A549 (cell line): ENCODE measurements around the gene SYT12. TPM values are rescaled to one million over a fixed set of nuclear protein-coding genes. Genes with fewer than 3 reads are reported as not detected.

Experiments
- ATAC-seq, 2 experiments: fragments of 200-7000 bp in 1 of 2; fragments of >200 bp in 1 of 2; cut with Nextera tagmentation in 1 of 2; cut with Tn5 transposase in 1 of 2; 3 replicates each; pipeline versions ENCODE4 v1.8.0 to v1.9.1; 2018 to 2020; ENCODE audit warnings: mild to moderate bottlenecking in 1 of 2, moderate library complexity in 1 of 2
- CTCF ChIA-PET: fragments of 300-600 bp; sonication (Branson Sonifier 250); formaldehyde crosslinking; extraction: SDS; loops from one replicate; lab custom pipeline; 2021; ENCODE audit warnings: antibody characterized with exemption, inconsistent platforms; lab: Yijun Ruan, JAX
- POLR2A ChIA-PET: fragments of 350-600 bp; formaldehyde crosslinking; extraction: SDS; loops from one replicate; lab custom pipeline; 2021; ENCODE audit warnings: antibody characterized with exemption, inconsistent platforms; lab: Yijun Ruan, JAX
- DNase-seq, 2 experiments: peaks; one replicate each; pipeline versions ENCODE4 v3.0.0 to v3.0.0-alpha.2; 2011 to 2016; ENCODE audit warnings: low read depth in 1 of 2, low spot score in 1 of 2
- FAIRE-seq: peaks from 2 replicates; lab custom pipeline; 2011; peaks lifted over from hg19 to GRCh38; lab: Jason Lieb, UNC
- H3K27ac ChIP-seq, 2 experiments: fragments of >200 bp; sonication (Bioruptor Twin); formaldehyde crosslinking; 3 replicates each; pipeline ENCODE4 v1.5.1; 2016 to 2017
- H3K4me1 ChIP-seq: fragments of >200 bp; sonication (Bioruptor Twin); formaldehyde crosslinking; 3 replicates; pipeline ENCODE4 v1.6.1; 2016
- H3K4me2 ChIP-seq: fragments of >200 bp; sonication (Bioruptor Twin); formaldehyde crosslinking; 3 replicates; pipeline ENCODE4 v1.6.1; 2016
- H3K4me3 ChIP-seq: fragments of >200 bp; sonication (Bioruptor Twin); formaldehyde crosslinking; 3 replicates; pipeline ENCODE4 v1.5.1; 2016
- H3K9me3 ChIP-seq: fragments of >200 bp; sonication (Bioruptor Twin); formaldehyde crosslinking; 3 replicates; pipeline ENCODE4 v1.6.1; 2016
- CBX2 ChIP-seq: fragments of 200-600 bp; sonication (generic); IDR thresholded peaks from 2 replicates; pipeline ENCODE4 v1.6.1; 2016; ENCODE audit warnings: low read depth, mild to moderate bottlenecking, borderline replicate concordance
- CEBPB ChIP-seq, 2 experiments: fragments of >200 bp in 1 of 2; sonication (Bioruptor Twin) in 1 of 2; formaldehyde crosslinking in 1 of 2; IDR thresholded peaks; 2 replicates each; pipeline ENCODE4 v1.6.1; 2012 to 2016
- EHMT2 ChIP-seq: fragments of 200-600 bp; sonication (generic); IDR thresholded peaks from 2 replicates; pipeline ENCODE4 v1.6.1; 2016; ENCODE audit warnings: antibody characterized with exemption, low read depth, mild to moderate bottlenecking, moderate library complexity
- FOXS1 ChIP-seq: fragments of 250-450 bp; sonication (Bioruptor Pico); IDR thresholded peaks from 2 replicates; pipeline ENCODE4 v1.5.0; 2020; ENCODE audit warnings: mild to moderate bottlenecking, moderate library complexity
- HEYL ChIP-seq: fragments of 250-450 bp; sonication (Bioruptor Pico); IDR thresholded peaks from 2 replicates; pipeline ENCODE4 v1.8.0; 2021; ENCODE audit warnings: mild to moderate bottlenecking, moderate library complexity
- HOXB5 ChIP-seq: fragments of 250-450 bp; sonication (Bioruptor Pico); IDR thresholded peaks from 2 replicates; pipeline ENCODE4 v1.5.0; 2020; ENCODE audit warnings: mild to moderate bottlenecking, moderate library complexity
- JUN ChIP-seq, 2 experiments: fragments of >200 bp; sonication (Bioruptor Twin); formaldehyde crosslinking; IDR thresholded peaks; 2 replicates in 1 of 2; 3 replicates in 1 of 2; pipeline ENCODE4 v1.6.1; 2016 to 2017
- KDM1A ChIP-seq: fragments of 200-600 bp; sonication (generic); IDR thresholded peaks from 2 replicates; pipeline ENCODE4 v1.6.1; 2016; ENCODE audit warnings: low read depth, mild to moderate bottlenecking
- MAFK ChIP-seq: fragments of 450-650 bp; IDR thresholded peaks from 2 replicates; pipeline ENCODE4 v1.6.1; 2014; ENCODE audit not compliant: partially characterized antibody
- MAZ ChIP-seq: fragments of 150-350 bp; IDR thresholded peaks from 2 replicates; pipeline ENCODE4 v1.6.1; 2014; ENCODE audit warnings: antibody characterized with exemption, low read depth, low read length, borderline replicate concordance
- NFE2L2 ChIP-seq: fragments of 150-350 bp; conservative IDR thresholded peaks from 2 replicates; pipeline ENCODE4 v1.6.1; 2014; ENCODE audit warnings: low read length
- PHF8 ChIP-seq: fragments of 200-600 bp; sonication (generic); IDR thresholded peaks from 2 replicates; pipeline ENCODE4 v1.6.1; 2016; ENCODE audit warnings: low read depth, mild to moderate bottlenecking, antibody characterized with exemption, moderate library complexity, borderline replicate concordance
- POLR2AphosphoS2 ChIP-seq: conservative IDR thresholded peaks from 2 replicates; pipeline ENCODE4 v1.6.1; 2012; ENCODE audit warnings: low read length, improper control_type of control experiment, inconsistent platforms
- RFX5 ChIP-seq: fragments of 450-650 bp; IDR thresholded peaks from 2 replicates; pipeline ENCODE4 v1.7.1; 2014; ENCODE audit warnings: antibody characterized with exemption, mild to moderate bottlenecking, moderate library complexity
- SMC3 ChIP-seq: fragments of >200 bp; sonication (Bioruptor Twin); formaldehyde crosslinking; IDR thresholded peaks from 3 replicates; pipeline ENCODE4 v1.6.1; 2018; ENCODE audit warnings: inconsistent platforms
- ZC3H11A ChIP-seq: fragments of 450-650 bp; IDR thresholded peaks from 2 replicates; pipeline ENCODE4 v1.6.1; 2014; ENCODE audit warnings: antibody characterized with exemption, mild to moderate bottlenecking
- ZFP36 ChIP-seq: fragments of 450-650 bp; IDR thresholded peaks from 2 replicates; pipeline ENCODE4 v1.6.1; 2014; ENCODE audit warnings: borderline replicate concordance; ENCODE audit not compliant: partially characterized antibody
- WGBS: methylation state at CpG from one replicate; pipeline ENCODE4 v1.1.6; 2017; ENCODE audit errors: missing lambda C conversion rate; 5-methylcytosine and 5-hydroxymethylcytosine counted together
- polyA plus RNA-seq, 4 experiments: library from polyadenylated mRNA; depleted of rRNA in 3 of 4; stranded (reverse); fragments of >200 nt; fragmentation: RNase III in 1 of 4; extraction: RNeasy Plus Mini Kit Qiagen cat#74134 plus additional on column Dnase treatment in 1 of 4; gene quantifications; 2 replicates in 3 of 4; 3 replicates in 1 of 4; pipeline ENCODE4 v1.2.3, GENCODE V29; 2011 to 2017
- TF ChIP-seq, protein P1 (sequence below): fragments of >200 bp; sonication (Bioruptor Twin); formaldehyde crosslinking; IDR thresholded peaks from 3 replicates; pipeline ENCODE4 v1.6.1; 2016
- TF ChIP-seq, protein P2 (sequence below): IDR thresholded peaks from 2 replicates; pipeline ENCODE4 v1.6.1; 2012
- TF ChIP-seq, protein P3 (sequence below): fragments of 150-350 bp; IDR thresholded peaks from 2 replicates; pipeline ENCODE4 v1.6.1; 2014; ENCODE audit warnings: low read depth, mild to moderate bottlenecking, low read length
- TF ChIP-seq, protein P4 (sequence below): fragments of 250-450 bp; sonication (Bioruptor Pico); IDR thresholded peaks from 2 replicates; pipeline ENCODE4 v1.5.0; 2021; ENCODE audit warnings: mild to moderate bottlenecking, moderate library complexity, borderline replicate concordance

The SYT12 gene
- polyA plus RNA-seq, 2 of the 4 experiments (the other 2 are of a cell fraction): 1.4 to 9.6 TPM

DNA sequence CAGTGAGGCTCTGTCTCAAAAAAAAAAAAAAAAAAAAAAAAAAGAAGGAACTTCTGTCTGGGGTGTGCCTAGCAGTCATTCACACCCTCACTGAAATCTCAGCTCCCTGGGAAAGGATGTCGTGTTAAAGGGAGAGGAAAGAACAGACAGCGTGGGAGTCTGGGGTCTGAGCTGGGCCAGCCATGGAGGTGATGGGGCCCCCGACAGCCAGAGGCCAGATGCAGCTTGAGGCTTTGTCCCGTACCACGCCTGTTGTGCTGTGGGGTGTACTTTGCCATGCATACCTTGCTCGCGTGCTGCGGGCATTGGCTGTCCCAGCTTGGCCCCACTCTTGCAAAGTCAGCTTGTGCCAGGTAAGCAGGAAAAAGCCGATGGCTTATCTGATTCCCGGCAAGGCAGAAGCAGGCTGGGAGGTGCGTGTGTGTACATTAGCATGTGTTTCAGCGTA lies 4.6 kb downstream of the SYT12 start:
- ChIA-PET POLR2A (interaction anchor here (0.6 kb wide), 1 partner anchor 28 kb away, joined by 3 read pairs; no protein-coding TSS in a partner anchor), CTCF (interaction anchor here (0.7 to 10.6 kb wide), 7 partner anchors 10 to 333 kb away, joined by 3 to 67 read pairs (median 4); partner anchors contain the start of gene C11orf86)
- TF ChIP-seq FOXS1 (CRISPR knock-in tag) (no peak), CBX2 (no peak)
- TF ChIP-seq, protein P1, sequence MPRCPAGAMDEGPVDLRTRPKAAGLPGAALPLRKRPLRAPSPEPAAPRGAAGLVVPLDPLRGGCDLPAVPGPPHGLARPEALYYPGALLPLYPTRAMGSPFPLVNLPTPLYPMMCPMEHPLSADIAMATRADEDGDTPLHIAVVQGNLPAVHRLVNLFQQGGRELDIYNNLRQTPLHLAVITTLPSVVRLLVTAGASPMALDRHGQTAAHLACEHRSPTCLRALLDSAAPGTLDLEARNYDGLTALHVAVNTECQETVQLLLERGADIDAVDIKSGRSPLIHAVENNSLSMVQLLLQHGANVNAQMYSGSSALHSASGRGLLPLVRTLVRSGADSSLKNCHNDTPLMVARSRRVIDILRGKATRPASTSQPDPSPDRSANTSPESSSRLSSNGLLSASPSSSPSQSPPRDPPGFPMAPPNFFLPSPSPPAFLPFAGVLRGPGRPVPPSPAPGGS: no peak
- Histone ChIP-seq H3K9me3 (no peaks in the 10 kb centered on the region), H3K4me1 (peaks cover 30% of the 10 kb centered on the region), H3K4me2 (no peak overlapping the region), H3K27ac (no peak overlapping the region), H3K4me3 (no peak overlapping the region)
- FAIRE-seq (no peak), ATAC-seq (no peak), DNase-seq (no peak)
- WGBS: 91% methylated on average over 12 of the region's 12 CpGs

DNA sequence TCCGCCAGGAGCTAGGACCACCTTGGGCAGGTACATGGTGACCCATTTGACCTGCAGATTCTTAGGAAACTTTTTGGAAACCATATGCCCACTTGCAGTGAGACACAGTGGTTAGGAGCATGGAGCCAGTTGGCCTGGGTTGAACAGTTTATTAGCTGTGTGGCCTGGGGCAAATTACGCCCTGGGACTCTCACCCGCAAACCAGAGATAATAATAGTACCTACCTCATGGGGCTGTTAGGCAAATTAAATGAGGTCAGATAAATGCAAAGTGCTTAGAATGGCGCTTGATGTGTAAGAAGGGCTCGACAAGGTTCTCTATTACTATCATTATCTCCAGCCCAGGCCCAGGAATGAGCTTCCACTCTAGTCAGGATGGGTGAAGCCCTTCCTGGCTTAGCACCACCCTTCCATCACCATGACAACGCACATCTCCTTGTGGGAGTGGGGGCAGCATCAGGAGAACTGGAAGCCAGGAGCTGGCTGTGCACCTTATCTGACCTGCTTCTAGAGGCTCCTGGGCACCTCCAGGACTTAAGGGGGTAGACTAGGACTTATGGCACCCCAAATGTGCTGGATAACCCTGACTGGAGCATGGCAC lies 5.1 kb downstream of the SYT12 start:
- ChIA-PET CTCF (interaction anchor here (0.5 to 10.6 kb wide), 9 partner anchors 9 to 334 kb away, joined by 3 to 67 read pairs (median 4); partner anchors contain the start of gene C11orf86), POLR2A (no interaction called here)
- peaks cover 32% of the 10 kb centered on the region for H3K4me1 ChIP-seq
- TF ChIP-seq KDM1A (no peak), POLR2AphosphoS2 (no peak)
- TF ChIP-seq, protein P2, sequence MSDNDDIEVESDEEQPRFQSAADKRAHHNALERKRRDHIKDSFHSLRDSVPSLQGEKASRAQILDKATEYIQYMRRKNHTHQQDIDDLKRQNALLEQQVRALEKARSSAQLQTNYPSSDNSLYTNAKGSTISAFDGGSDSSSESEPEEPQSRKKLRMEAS: no peak
- TF ChIP-seq, protein P1: no peak
- TF ChIP-seq, protein P3, sequence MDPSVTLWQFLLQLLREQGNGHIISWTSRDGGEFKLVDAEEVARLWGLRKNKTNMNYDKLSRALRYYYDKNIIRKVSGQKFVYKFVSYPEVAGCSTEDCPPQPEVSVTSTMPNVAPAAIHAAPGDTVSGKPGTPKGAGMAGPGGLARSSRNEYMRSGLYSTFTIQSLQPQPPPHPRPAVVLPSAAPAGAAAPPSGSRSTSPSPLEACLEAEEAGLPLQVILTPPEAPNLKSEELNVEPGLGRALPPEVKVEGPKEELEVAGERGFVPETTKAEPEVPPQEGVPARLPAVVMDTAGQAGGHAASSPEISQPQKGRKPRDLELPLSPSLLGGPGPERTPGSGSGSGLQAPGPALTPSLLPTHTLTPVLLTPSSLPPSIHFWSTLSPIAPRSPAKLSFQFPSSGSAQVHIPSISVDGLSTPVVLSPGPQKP: no peak
- FAIRE-seq (no peak), ATAC-seq (no peak), DNase-seq (no peak)
- H3K27ac ChIP-seq: no peak overlapping the region
- H3K4me3 ChIP-seq: no peak overlapping the region
- 96% methylated on average over 6 of the region's 6 CpGs for WGBS
- no peaks in the 10 kb centered on the region for H3K9me3 ChIP-seq
- no peak overlapping the region for H3K4me2 ChIP-seq

DNA sequence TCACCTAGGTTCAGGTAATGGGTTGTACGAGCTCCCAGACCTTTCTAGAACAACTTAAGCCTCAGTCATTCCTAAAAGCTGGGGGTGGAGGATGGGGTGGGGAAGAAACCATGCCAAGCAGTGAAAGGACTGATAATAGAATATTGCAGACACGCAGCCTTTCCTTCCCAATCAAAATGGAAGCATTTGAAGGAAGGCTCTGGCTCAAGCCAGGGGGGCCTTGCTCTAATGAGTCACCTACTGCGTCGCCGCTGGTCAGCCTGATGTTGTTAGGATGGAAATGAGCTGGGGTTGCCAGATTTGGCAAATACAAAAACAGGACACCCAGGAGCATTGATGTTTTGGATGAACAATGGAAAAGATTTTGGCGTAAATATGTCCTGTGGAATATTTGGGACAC lies 6.2 kb downstream of the SYT12 start:
- H3K4me2 ChIP-seq: no peak overlapping the region
- H3K27ac ChIP-seq: no peak overlapping the region; a peak in 1 of 6 replicates
- no peak for FAIRE-seq
- CTCF ChIA-PET: interaction anchor here (1.1 to 10.6 kb wide), 4 partner anchors 8 to 144 kb away, joined by 3 to 67 read pairs (median 4); partner anchors contain the start of gene PC
- H3K4me1 ChIP-seq: peaks cover 37% of the 10 kb centered on the region
- POLR2A ChIA-PET: no interaction called here
- no peak overlapping the region for H3K4me3 ChIP-seq
- no peaks in the 10 kb centered on the region for H3K9me3 ChIP-seq
- TF ChIP-seq NFE2L2 (no peak), HEYL (CRISPR knock-in tag) (no peak), EHMT2 (no peak), ZC3H11A (no peak), MAZ (no peak)
- TF ChIP-seq, all 56 proteins: peak for 0
- DNase-seq (no peak), ATAC-seq (no peak)
- 79% methylated on average over 6 of the region's 6 CpGs for WGBS

DNA sequence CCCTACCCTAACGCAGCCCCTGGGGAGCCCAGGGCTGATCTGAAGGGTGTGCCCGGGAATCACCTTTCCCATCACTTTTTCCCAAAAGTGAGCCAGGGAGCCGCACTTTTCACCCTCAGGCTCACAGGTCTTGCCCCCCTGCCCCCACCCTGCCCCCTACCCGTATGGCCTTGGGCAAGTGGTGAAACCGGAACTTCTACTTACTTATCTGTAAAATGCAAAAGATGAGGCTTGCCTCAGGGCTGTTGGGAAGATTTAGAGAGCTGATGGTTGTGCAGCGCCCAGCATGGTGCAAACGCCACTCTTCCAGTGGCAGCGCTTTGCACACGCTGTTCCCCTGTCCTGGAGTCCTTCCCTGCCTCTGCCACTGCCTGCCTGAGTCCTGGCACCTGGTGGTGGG lies 8.0 kb downstream of the SYT12 start:
- ChIA-PET POLR2A (no interaction called here), CTCF (interaction anchor here (2.5 kb wide), 1 partner anchor 9 kb away, joined by 9 read pairs; no protein-coding TSS in a partner anchor)
- Histone ChIP-seq H3K4me3 (no peak overlapping the region), H3K9me3 (no peaks in the 10 kb centered on the region), H3K4me1 (peaks cover 33% of the 10 kb centered on the region), H3K4me2 (no peak overlapping the region), H3K27ac (peak overlapping the region in 1 of 2 experiments; percentile 18; a peak in 1 of 6 replicates)
- DNase-seq (no peak), FAIRE-seq (no peak), ATAC-seq (no peak)
- 90% methylated on average over 9 of the region's 9 CpGs for WGBS
- TF ChIP-seq CEBPB (IDR thresholded peaks at IDR 0.05) (no peak), RFX5 (no peak), PHF8 (no peak), MAFK (no peak), FOXS1 (CRISPR knock-in tag) (no peak), HOXB5 (no peak), SMC3 (no peak), KDM1A (no peak), JUN (IDR thresholded peaks at IDR 0.05) (no peak), ZFP36 (no peak)
- TF ChIP-seq, protein P4, sequence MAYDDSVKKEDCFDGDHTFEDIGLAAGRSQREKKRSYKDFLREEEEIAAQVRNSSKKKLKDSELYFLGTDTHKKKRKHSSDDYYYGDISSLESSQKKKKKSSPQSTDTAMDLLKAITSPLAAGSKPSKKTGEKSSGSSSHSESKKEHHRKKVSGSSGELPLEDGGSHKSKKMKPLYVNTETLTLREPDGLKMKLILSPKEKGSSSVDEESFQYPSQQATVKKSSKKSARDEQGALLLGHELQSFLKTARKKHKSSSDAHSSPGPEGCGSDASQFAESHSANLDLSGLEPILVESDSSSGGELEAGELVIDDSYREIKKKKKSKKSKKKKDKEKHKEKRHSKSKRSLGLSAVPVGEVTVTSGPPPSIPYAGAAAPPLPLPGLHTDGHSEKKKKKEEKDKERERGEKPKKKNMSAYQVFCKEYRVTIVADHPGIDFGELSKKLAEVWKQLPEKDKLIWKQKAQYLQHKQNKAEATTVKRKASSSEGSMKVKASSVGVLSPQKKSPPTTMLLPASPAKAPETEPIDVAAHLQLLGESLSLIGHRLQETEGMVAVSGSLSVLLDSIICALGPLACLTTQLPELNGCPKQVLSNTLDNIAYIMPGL: no peak
- TF ChIP-seq, all 56 proteins: peak for 0
